ENCODE measurements around the gene C9orf85.
"Not testable (repeated sequence)": the region's sequence is repeated elsewhere in the genome, so short reads cannot be mapped to it uniquely, and the experiment has no call there.

C9orf85 gene

DNA sequence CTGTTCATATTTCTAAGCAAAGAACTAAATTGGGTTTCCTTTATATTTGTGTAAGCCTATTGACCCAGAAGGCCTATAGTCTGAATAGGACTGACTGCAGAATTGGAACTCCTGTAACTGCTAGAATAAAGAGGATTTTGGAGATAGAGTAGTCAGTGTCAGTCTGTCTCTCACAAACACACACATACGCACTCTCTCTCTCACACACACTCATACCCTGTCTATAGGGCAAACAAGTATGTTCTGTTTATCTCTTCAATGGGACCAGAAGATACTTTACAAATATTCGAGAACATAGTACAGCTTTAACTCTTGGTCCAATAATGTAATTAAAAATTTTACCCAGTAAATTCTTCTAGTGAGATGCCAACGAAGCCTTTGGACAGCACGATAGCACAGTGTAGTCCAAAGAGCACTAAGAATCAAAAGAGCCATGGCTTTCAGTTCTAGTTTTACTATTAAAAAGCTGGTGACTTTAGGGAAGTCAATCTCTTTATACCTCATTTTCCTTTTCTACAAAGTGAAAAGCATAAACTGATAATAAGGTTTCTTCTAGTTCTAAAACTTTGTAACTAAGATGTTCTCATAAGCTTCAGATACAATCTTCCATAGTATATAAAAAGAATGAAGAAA is 19.8 kb upstream of the C9orf85 start:
- TF ChIP-seq, protein P1, sequence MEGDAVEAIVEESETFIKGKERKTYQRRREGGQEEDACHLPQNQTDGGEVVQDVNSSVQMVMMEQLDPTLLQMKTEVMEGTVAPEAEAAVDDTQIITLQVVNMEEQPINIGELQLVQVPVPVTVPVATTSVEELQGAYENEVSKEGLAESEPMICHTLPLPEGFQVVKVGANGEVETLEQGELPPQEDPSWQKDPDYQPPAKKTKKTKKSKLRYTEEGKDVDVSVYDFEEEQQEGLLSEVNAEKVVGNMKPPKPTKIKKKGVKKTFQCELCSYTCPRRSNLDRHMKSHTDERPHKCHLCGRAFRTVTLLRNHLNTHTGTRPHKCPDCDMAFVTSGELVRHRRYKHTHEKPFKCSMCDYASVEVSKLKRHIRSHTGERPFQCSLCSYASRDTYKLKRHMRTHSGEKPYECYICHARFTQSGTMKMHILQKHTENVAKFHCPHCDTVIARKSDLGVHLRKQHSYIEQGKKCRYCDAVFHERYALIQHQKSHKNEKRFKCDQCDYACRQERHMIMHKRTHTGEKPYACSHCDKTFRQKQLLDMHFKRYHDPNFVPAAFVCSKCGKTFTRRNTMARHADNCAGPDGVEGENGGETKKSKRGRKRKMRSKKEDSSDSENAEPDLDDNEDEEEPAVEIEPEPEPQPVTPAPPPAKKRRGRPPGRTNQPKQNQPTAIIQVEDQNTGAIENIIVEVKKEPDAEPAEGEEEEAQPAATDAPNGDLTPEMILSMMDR (IDR thresholded peaks at IDR 0.05; ENCODE audit: low read depth, low read length), result no peak
- DNase-seq (ENCODE audit: low read depth in 2 of 2), result no peak
- no peak overlapping the region for H3K4me3 ChIP-seq (replicated peaks in 1 of 2; ENCODE audit: low read depth in 2 of 2, low read length in 2 of 2)

DNA sequence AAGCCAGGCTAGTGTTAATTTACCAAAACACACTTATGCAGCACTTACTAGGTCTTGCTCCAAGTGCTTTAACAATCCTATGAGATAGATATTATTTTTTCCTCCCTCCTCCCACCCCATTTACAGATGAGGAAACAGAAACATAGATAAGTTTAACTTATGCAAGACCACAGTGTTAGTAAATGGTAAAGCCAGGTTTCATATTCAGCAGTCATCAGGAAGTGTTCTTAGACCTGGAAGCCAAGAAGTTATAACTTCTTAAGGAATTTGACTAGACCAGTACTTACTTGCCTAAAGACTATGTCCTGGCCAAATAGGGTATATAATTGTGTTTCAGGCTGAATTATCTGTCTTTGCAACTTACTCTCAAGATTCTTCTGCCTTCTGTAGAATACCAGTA is 16.3 kb upstream of the C9orf85 start:
- TF ChIP-seq, protein P1 (IDR thresholded peaks at IDR 0.05; ENCODE audit: low read depth, low read length), result no peak
- H3K4me3 ChIP-seq (replicated peaks in 1 of 2; ENCODE audit: low read depth in 2 of 2, low read length in 2 of 2), result no peak overlapping the region
- peak; percentile 35 to 61 for DNase-seq (ENCODE audit: low read depth in 2 of 2)

DNA sequence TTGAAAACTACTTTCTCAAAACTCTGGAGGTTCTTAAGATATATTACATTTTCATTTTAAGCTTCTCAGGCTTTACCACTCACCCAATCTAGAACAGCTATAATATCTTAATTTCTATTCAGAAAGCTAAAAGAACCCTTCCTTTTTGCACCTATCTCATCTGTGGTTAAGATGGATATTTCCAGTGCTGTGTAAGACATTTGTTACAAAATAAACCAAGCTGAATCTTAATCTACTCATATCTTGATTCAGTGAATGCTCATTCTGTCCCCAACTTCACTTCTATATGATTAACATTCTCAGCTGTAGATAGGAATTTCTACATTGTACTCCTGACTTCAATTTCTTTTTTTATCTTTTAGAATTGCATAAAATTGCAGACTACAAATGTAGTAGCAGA is 15.5 kb upstream of the C9orf85 start:
- no peak for DNase-seq (ENCODE audit: low read depth in 2 of 2)
- TF ChIP-seq, protein P1 (IDR thresholded peaks at IDR 0.05; ENCODE audit: low read depth, low read length), result no peak
- no peak overlapping the region for H3K4me3 ChIP-seq (replicated peaks in 1 of 2; ENCODE audit: low read depth in 2 of 2, low read length in 2 of 2)

DNA sequence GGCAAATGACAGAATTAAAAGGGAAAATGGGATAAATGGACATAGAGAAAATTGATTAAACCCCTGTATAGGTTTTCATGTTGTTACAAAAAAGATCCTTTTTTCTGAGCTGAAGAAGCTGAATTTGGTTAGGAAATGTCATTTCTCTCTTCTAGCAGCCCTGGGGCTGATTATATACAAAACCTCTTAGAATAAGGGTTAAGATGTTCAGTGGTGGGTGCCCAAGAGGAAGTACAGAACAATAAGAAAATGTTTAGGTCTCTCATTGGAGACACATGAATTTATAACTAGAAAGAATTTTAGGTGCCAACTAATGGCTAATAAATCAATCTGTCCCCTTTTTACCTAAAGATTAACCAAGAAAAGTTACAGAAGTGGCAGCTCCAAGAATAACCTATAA is 14.7 kb upstream of the C9orf85 start:
- DNase-seq (ENCODE audit: low read depth in 2 of 2), result no peak
- TF ChIP-seq, protein P1 (IDR thresholded peaks at IDR 0.05; ENCODE audit: low read depth, low read length), result no peak
- no peak overlapping the region for H3K4me3 ChIP-seq (replicated peaks in 1 of 2; ENCODE audit: low read depth in 2 of 2, low read length in 2 of 2)

DNA sequence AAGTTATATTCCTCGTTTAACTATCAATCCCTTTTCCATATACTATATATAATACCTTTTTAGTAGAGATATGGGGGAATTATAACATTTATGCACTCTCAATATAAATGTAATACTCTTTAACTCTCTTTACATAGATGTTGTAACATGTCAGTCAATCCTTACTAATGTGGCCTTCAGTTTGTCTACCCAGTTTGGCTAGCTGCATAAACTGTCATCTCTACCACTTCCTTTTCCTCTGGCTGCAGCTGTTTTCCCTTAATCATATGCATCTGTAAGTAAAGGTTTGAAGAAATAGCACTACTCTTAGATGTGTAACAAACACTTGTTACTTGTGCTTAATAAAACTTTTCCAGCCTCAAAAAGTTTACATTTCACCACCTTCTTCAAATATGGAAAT is 13.9 kb upstream of the C9orf85 start:
- TF ChIP-seq, protein P1 (IDR thresholded peaks at IDR 0.05; ENCODE audit: low read depth, low read length), result no peak
- no peak overlapping the region for H3K4me3 ChIP-seq (replicated peaks in 1 of 2; ENCODE audit: low read depth in 2 of 2, low read length in 2 of 2)
- DNase-seq (ENCODE audit: low read depth in 2 of 2), result peak in 1 of 2 donors; percentile 8

DNA sequence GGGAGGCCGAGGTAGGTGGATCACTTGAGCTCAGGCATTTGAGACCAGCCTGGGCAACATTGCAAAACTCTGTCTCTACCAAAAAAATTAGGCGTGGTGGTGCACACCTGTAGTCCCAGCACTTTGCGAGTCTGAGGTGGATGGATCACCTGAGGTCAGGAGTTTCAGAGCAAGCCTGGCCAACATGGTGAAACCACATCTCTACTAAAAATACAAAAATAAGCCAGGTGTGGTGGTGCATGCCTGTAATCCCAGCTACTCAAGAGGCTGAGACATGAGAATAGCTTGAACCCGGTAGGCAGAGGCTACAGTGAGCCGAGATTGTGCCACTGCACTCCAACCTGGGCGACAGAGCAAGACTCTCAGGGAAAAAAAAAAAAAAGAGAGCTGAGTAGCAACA is 12.7 kb upstream of the C9orf85 start:
- DNase-seq (ENCODE audit: low read depth in 2 of 2); H3K4me3 ChIP-seq (replicated peaks in 1 of 2; ENCODE audit: low read depth in 2 of 2, low read length in 2 of 2): not testable (repeated sequence)

DNA sequence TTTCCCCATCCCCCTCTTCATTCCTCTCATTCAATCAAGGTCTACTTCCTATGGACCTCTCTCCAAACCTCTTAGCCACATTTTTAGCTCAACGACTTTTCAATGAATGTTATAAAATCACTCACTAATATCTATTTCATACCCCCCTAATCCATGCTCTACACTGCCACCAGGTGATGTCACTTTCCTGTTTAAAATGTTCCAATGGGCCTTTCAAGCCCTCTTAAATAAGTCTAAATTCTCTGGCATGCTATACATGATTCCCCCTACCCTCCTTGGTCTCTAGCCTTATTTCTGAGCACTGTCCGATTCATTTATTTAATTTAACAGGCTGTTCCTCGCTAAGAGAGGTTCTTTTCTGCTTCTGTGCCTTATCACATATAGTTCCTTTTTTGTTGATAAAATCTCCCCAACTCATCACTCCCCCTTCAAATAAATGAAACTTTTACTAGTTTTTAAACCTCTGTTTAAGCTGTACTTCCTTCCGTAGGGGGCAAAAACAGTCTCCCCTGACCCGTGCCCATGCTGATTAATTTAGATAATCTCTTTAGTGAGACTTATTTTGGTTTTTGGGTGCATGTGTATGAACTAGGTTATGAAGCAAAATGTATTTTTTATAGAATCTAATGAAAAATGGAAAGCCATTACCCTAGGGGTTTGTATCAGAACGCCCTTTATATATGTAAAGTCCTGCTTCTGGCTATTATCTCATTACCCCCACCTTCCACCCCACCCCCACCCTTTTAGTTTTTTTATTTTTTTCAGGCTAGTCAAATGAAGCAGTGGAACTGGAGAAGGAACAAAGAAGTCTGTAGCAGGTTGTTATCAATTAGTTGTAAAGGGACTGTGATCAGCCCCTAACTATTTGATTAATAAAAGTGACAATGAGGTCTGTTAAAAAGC is 9.5 kb upstream of the C9orf85 start:
- DNase-seq (ENCODE audit: low read depth in 2 of 2), result no peak
- TF ChIP-seq, protein P1 (IDR thresholded peaks at IDR 0.05; ENCODE audit: low read depth, low read length), result no peak
- no peak overlapping the region for H3K4me3 ChIP-seq (replicated peaks in 1 of 2; ENCODE audit: low read depth in 2 of 2, low read length in 2 of 2)

All from cardiac fibroblast (primary cell).